Parathyroid adenoma (tissue), 2 donors: ENCODE measurements around the gene LTBP4.

Experiments
- H2AFZ ChIP-seq: fragments of 300-600 bp; sonication (generic); one replicate; pipeline ENCODE4 v1.7.0; 2017; ENCODE audit warnings: antibody characterized with exemption, mild to moderate bottlenecking
- H3K27ac ChIP-seq: fragments of 300-600 bp; sonication (generic); one replicate; pipeline ENCODE4 v1.7.0; 2017
- H3K27me3 ChIP-seq: fragments of 300-600 bp; sonication (generic); one replicate; pipeline ENCODE4 v1.7.0; 2017; ENCODE audit warnings: low read length; ENCODE audit not compliant: control insufficient read depth, insufficient read depth
- H3K36me3 ChIP-seq: fragments of 300-600 bp; sonication (generic); one replicate; pipeline ENCODE4 v1.7.0; 2017; ENCODE audit warnings: low read length; ENCODE audit not compliant: control insufficient read depth, insufficient read depth
- H3K4me1 ChIP-seq: fragments of 300-600 bp; sonication (generic); one replicate; pipeline ENCODE4 v1.7.0; 2017; ENCODE audit warnings: control low read depth
- H3K4me2 ChIP-seq: fragments of 300-600 bp; sonication (generic); one replicate; pipeline ENCODE4 v1.7.0; 2017; ENCODE audit warnings: low read length
- H3K4me3 ChIP-seq: fragments of 300-600 bp; sonication (generic); one replicate; pipeline ENCODE4 v1.7.0; 2017; ENCODE audit warnings: low read depth, low read length
- H3K79me2 ChIP-seq: fragments of 300-600 bp; sonication (generic); one replicate; pipeline ENCODE4 v1.7.0; 2017; ENCODE audit warnings: control low read depth
- H3K9ac ChIP-seq: fragments of 300-600 bp; sonication (generic); one replicate; pipeline ENCODE4 v1.7.0; 2017; ENCODE audit warnings: mild to moderate bottlenecking
- H3K9me3 ChIP-seq: fragments of 300-600 bp; sonication (generic); one replicate; pipeline ENCODE4 v1.7.0; 2017; ENCODE audit warnings: low read length; ENCODE audit not compliant: control insufficient read depth
- CTCF ChIP-seq: fragments of 300-600 bp; sonication (generic); IDR thresholded peaks from one replicate; pipeline ENCODE4 v1.7.0; 2017; ENCODE audit warnings: antibody characterized with exemption, mild to moderate bottlenecking
- donor health status: primary hyperparathyroidism.

Gene LTBP4

GRCh38 chr19:40585982-40586422 lies 15.2 kb upstream of the LTBP4 start:
- H3K4me1 ChIP-seq = no peaks in the 10 kb centered on the region
- H3K27ac ChIP-seq = no peak overlapping the region
- H3K9ac ChIP-seq = no peak overlapping the region
- H3K9me3 ChIP-seq = no peaks in the 10 kb centered on the region
- H3K4me3 ChIP-seq = no peak overlapping the region
- no peak for TF ChIP-seq CTCF
- no peak overlapping the region for H2AFZ ChIP-seq
- H3K79me2 ChIP-seq = no peaks in the 10 kb centered on the region
- no peaks in the 10 kb centered on the region for H3K36me3 ChIP-seq
- no peaks in the 10 kb centered on the region for H3K27me3 ChIP-seq
- H3K4me2 ChIP-seq = no peak overlapping the region

GRCh38 chr19:40586611-40587010 lies 14.6 kb upstream of the LTBP4 start:
- no peaks in the 10 kb centered on the region for H3K27me3 ChIP-seq
- no peaks in the 10 kb centered on the region for H3K36me3 ChIP-seq
- no peak for TF ChIP-seq CTCF

GRCh38 chr19:40588110-40588854 lies 12.9 kb upstream of the LTBP4 start:
- H3K4me3 ChIP-seq = no peak overlapping the region
- H3K9ac ChIP-seq = no peak overlapping the region
- no peaks in the 10 kb centered on the region for H3K9me3 ChIP-seq
- H3K27ac ChIP-seq = no peak overlapping the region
- H3K79me2 ChIP-seq = no peaks in the 10 kb centered on the region
- no peak overlapping the region for H2AFZ ChIP-seq
- H3K4me2 ChIP-seq = no peak overlapping the region
- no peaks in the 10 kb centered on the region for H3K27me3 ChIP-seq
- no peaks in the 10 kb centered on the region for H3K4me1 ChIP-seq
- H3K36me3 ChIP-seq = no peaks in the 10 kb centered on the region
- no peak for TF ChIP-seq CTCF

More at GRCh38 chr19:40586611-40587010, 14.6 kb upstream of the LTBP4 start:
- Histone ChIP-seq H2AFZ (no peak overlapping the region), H3K9me3 (no peaks in the 10 kb centered on the region), H3K4me3 (no peak overlapping the region), H3K4me1 (no peaks in the 10 kb centered on the region), H3K9ac (no peak overlapping the region), H3K79me2 (no peaks in the 10 kb centered on the region), H3K4me2 (no peak overlapping the region), H3K27ac (no peak overlapping the region)

GRCh38 chr19:40588926-40589569 lies 12.1 kb upstream of the LTBP4 start:
- no peak overlapping the region for H3K9ac ChIP-seq
- H3K4me3 ChIP-seq = no peak overlapping the region
- TF ChIP-seq CTCF = no peak

More at GRCh38 chr19:40588926-40589569, 12.1 kb upstream of the LTBP4 start:
- Histone ChIP-seq H3K36me3 (no peaks in the 10 kb centered on the region), H3K79me2 (no peaks in the 10 kb centered on the region), H3K9me3 (no peaks in the 10 kb centered on the region), H3K27ac (no peak overlapping the region), H2AFZ (no peak overlapping the region), H3K27me3 (no peaks in the 10 kb centered on the region), H3K4me2 (no peak overlapping the region), H3K4me1 (no peaks in the 10 kb centered on the region)
